Endothelial cell of umbilical vein (primary cell): ENCODE results near the gene E2F4. TPM values are rescaled to one million over a fixed set of nuclear protein-coding genes. Genes with fewer than 3 reads are reported as not detected.

Experiments
- BruUV-seq: library from RNA; stranded (reverse); fragments of 400-500 nt; replicated peaks from 2 replicates; lab custom pipeline; 2021; lab: Mats Ljungman, UMichigan
- CTCF ChIA-PET: fragments of 300-600, 350-600 bp; sonication (Branson Sonifier 250); formaldehyde crosslinking; loops from one replicate; lab custom pipeline; 2021; ENCODE audit warnings: antibody characterized with exemption, inconsistent platforms; lab: Charles Lee
- POLR2A ChIA-PET: fragments of 300-600, 350-600 bp; sonication (Branson Sonifier 250); formaldehyde crosslinking; loops from one replicate; lab custom pipeline; 2021; ENCODE audit warnings: antibody characterized with exemption, inconsistent platforms; lab: Charles Lee
- DNase-seq: peaks from one replicate; pipeline ENCODE4 v3.0.0-alpha.2; 2011; ENCODE audit warnings: low read depth, low spot score
- FAIRE-seq: peaks from 2 replicates; lab custom pipeline; 2011; peaks lifted over from hg19 to GRCh38; lab: Jason Lieb, UNC
- H2AFZ ChIP-seq: 2 replicates; pipeline ENCODE4 v1.6.0; 2012; ENCODE audit warnings: low read depth, low read length, control low read depth, inconsistent platforms
- H3K27ac ChIP-seq: 2 replicates; pipeline ENCODE4 v1.5.1; 2011; ENCODE audit warnings: low read depth, mild to moderate bottlenecking, control low read depth, low read length, moderate library complexity; ENCODE audit not compliant: insufficient read depth
- H3K27me3 ChIP-seq, 2 experiments: 2 replicates each; pipeline versions ENCODE4 v1.6.0 to v1.6.1; 2011; ENCODE audit warnings: low read length in 2 of 2, mixed read lengths in 1 of 2; ENCODE audit not compliant: control insufficient read depth in 2 of 2, insufficient read depth in 2 of 2
- H3K36me3 ChIP-seq, 2 experiments: 2 replicates in 1 of 2; 3 replicates in 1 of 2; pipeline ENCODE4 v1.5.1; 2011; ENCODE audit warnings: low read length in 2 of 2, mild to moderate bottlenecking in 1 of 2, moderate library complexity in 1 of 2; ENCODE audit not compliant: control insufficient read depth in 2 of 2, insufficient read depth in 2 of 2; ENCODE audit errors: extremely low read depth in 1 of 2
- H3K4me1 ChIP-seq: 3 replicates; pipeline ENCODE4 v1.5.1; 2011; ENCODE audit warnings: mild to moderate bottlenecking, low read length; ENCODE audit not compliant: control insufficient read depth, insufficient read depth; ENCODE audit errors: extremely low read depth
- H3K4me2 ChIP-seq: 2 replicates; pipeline ENCODE4 v1.6.1; 2011; ENCODE audit warnings: low read length, control low read depth, mixed read lengths; ENCODE audit not compliant: insufficient read depth
- H3K4me3 ChIP-seq, 3 experiments: fragments of 200-600 bp in 1 of 3; sonication (generic), shearing (Covaris generic) in 1 of 3; replicated peaks in 1 of 3; 2 replicates each; pipeline ENCODE4 v1.5.1; 2011 to 2016; ENCODE audit warnings: control low read depth in 3 of 3, low read length in 3 of 3, mild to moderate bottlenecking in 2 of 3, inconsistent platforms in 1 of 3, low read depth in 1 of 3, moderate library complexity in 1 of 3; ENCODE audit not compliant: insufficient read depth in 1 of 3
- H3K79me2 ChIP-seq: 2 replicates; pipeline ENCODE4 v1.6.0; 2012; ENCODE audit warnings: low read length, inconsistent platforms; ENCODE audit not compliant: control insufficient read depth, insufficient read depth
- H3K9ac ChIP-seq: replicated peaks from 2 replicates; pipeline ENCODE3; 2011; ENCODE audit warnings: low read length, control low read depth; ENCODE audit not compliant: insufficient read depth; ENCODE audit errors: extremely low read depth
- H3K9me1 ChIP-seq: replicated peaks from 3 replicates; pipeline ENCODE4 v1.6.0; 2011; ENCODE audit warnings: mild to moderate bottlenecking, low read length; ENCODE audit not compliant: control insufficient read depth, insufficient read depth; ENCODE audit errors: extremely low read depth
- H3K9me3 ChIP-seq: replicated peaks from 2 replicates; pipeline ENCODE4 v1.5.1; 2012; ENCODE audit warnings: low read length, inconsistent platforms; ENCODE audit not compliant: control insufficient read depth, insufficient read depth
- H4K20me1 ChIP-seq: replicated peaks from 2 replicates; pipeline ENCODE3; 2011; ENCODE audit warnings: mild to moderate bottlenecking, low read length; ENCODE audit not compliant: control insufficient read depth, insufficient read depth; ENCODE audit errors: extremely low read depth
- CTCF ChIP-seq, 2 donors: IDR thresholded peaks; 1 replicate in 1 of 2; 2 replicates in 1 of 2; pipeline ENCODE4 v1.5.1; 2011; ENCODE audit warnings: low read length in 2 of 2, mild to moderate bottlenecking in 2 of 2, moderate library complexity in 2 of 2, control low read depth in 1 of 2, inconsistent platforms in 1 of 2, low read depth in 1 of 2; ENCODE audit not compliant: insufficient read depth in 1 of 2; ENCODE audit errors: extremely low read depth in 1 of 2
- EZH2 ChIP-seq: IDR thresholded peaks from 2 replicates; pipeline ENCODE4 v1.6.1; 2012; ENCODE audit warnings: borderline replicate concordance, low read depth, mild to moderate bottlenecking, moderate library complexity, low read length, inconsistent platforms; ENCODE audit not compliant: severe bottlenecking
- FOS ChIP-seq: IDR thresholded peaks from 2 replicates; pipeline ENCODE4 v1.6.1; 2011; ENCODE audit warnings: mild to moderate bottlenecking, low read length, moderate library complexity, borderline replicate concordance; ENCODE audit not compliant: insufficient read depth
- GATA2 ChIP-seq: IDR thresholded peaks from 2 replicates; pipeline ENCODE4 v1.7.0; 2011; ENCODE audit warnings: low read depth, mild to moderate bottlenecking, moderate library complexity, mixed read lengths, low read length; ENCODE audit not compliant: insufficient read length, insufficient read depth
- JUN ChIP-seq: IDR thresholded peaks from 2 replicates; pipeline ENCODE4 v1.6.1; 2011; ENCODE audit warnings: borderline replicate concordance, low read depth; ENCODE audit not compliant: insufficient read length, insufficient read depth
- MAX ChIP-seq: IDR thresholded peaks from 2 replicates; pipeline ENCODE4 v1.6.1; 2011; ENCODE audit not compliant: insufficient read depth, insufficient read length
- MYC ChIP-seq: IDR thresholded peaks from one replicate; pipeline ENCODE4 v1.6.1; 2011; ENCODE audit warnings: mild to moderate bottlenecking, low read depth, low read length
- POLR2A ChIP-seq: IDR thresholded peaks from 2 replicates; pipeline ENCODE4 v1.6.1; 2012; ENCODE audit warnings: low read depth, mild to moderate bottlenecking, control low read depth, low read length
- POLR2AphosphoS5 ChIP-seq: IDR thresholded peaks from 2 replicates; pipeline ENCODE4 v1.6.1; 2012; ENCODE audit warnings: low read depth, mild to moderate bottlenecking, control low read depth, low read length, moderate library complexity; ENCODE audit not compliant: insufficient read depth
- dilution Hi-C: fragments of 300-500 bp; cut with MboI; formaldehyde crosslinking; loops from one replicate; pipeline ENCODE4 v1.15.0; 2019; ENCODE audit warnings: low sequenced_read_pairs; ENCODE audit not compliant: extremely low pct_ligation_motif_present
- intact Hi-C: fragments of 100-400 bp; cut with micrococcal nuclease; formaldehyde crosslinking; loops from one replicate; pipeline ENCODE4 v1.10.0; 2022
- polyA plus RNA-seq, 4 experiments: library from polyadenylated mRNA; depleted of rRNA in 3 of 4; stranded (reverse) in 3 of 4; unstranded in 1 of 4; fragments of >200 nt; gene quantifications; 2 replicates each; pipeline versions ENCODE4 v1.2.1 to v1.2.3, GENCODE V29; 2011 to 2012; ENCODE audit warnings: missing spikeins in 1 of 4
- total RNA-seq: library from RNA; stranded (reverse); gene quantifications from 2 replicates; pipeline ENCODE4 v1.2.3, GENCODE V29; 2021

The E2F4 gene
- total and polyA plus RNA-seq, 2 donors (not counting 3 experiments of a cell fraction or from before 2014, with no cell fraction given): 112 to 168 TPM

- TF ChIP-seq MYC (no peak), JUN (no peak), MAX (no peak), POLR2A (no peak), GATA2 (peak; percentile 61)
- no peaks in the 10 kb centered on the region for H3K9me1 ChIP-seq
- CTCF ChIA-PET: interaction anchor here (1.1 to 1.4 kb wide), 3 partner anchors 20 to 26 kb away, joined by 3 read pairs; no protein-coding TSS in a partner anchor
- FAIRE-seq (peak; percentile 64), DNase-seq (no peak)
- H3K4me2 ChIP-seq: no peak overlapping the region
- peaks cover 11% of the 10 kb centered on the region for H3K79me2 ChIP-seq
- H2AFZ ChIP-seq: no peak overlapping the region
- peaks cover 18% of the 10 kb centered on the region for H3K4me1 ChIP-seq
- H3K27me3 ChIP-seq: no peaks in the 10 kb centered on the region
- POLR2A ChIA-PET: no interaction called here
- no peak overlapping the region for H3K4me3 ChIP-seq
- intact Hi-C loops: no loop called here
- H3K9ac ChIP-seq: no peak overlapping the region
- H3K27ac ChIP-seq: no peak overlapping the region
- H3K36me3 ChIP-seq: peaks cover 0 to 9% of the 10 kb centered on the region in 2 experiments
- dilution Hi-C loops: no loop called here
- BruUV-seq: no TSS peak
- no peaks in the 10 kb centered on the region for H4K20me1 ChIP-seq
- H3K9me3 ChIP-seq: no peaks in the 10 kb centered on the region
Measured at GRCh38 chr16:67223992-67224391, 32.0 kb downstream of the E2F4 start.

GRCh38 chr16:67226295-67226803, 34.4 kb downstream of the E2F4 start:
- no peaks in the 10 kb centered on the region for H3K9me3 ChIP-seq
- no peaks in the 10 kb centered on the region for H3K27me3 ChIP-seq
- peaks cover 10 to 32% of the 10 kb centered on the region in 2 experiments for H3K36me3 ChIP-seq
- H4K20me1 ChIP-seq: no peaks in the 10 kb centered on the region
- no peak overlapping the region for H3K27ac ChIP-seq
- H3K4me1 ChIP-seq: peaks cover 18% of the 10 kb centered on the region
- intact Hi-C loops: loop anchor here (1.0 to 5.0 kb wide), 2 partner anchors 20 to 34 kb away; partner anchors contain the start of genes E2F4 and EXOC3L1
- H3K4me3 ChIP-seq: peak overlapping the region in 2 of 3 experiments; percentile 78 to 86
- POLR2A ChIA-PET: interaction anchor here (1.3 to 1.8 kb wide), 4 partner anchors 9 to 51 kb away, joined by 3 to 10 read pairs (median 8); partner anchors contain the start of gene FHOD1
- TF ChIP-seq MYC (no peak), JUN (no peak), FOS (no peak), MAX (no peak), GATA2 (no peak), POLR2AphosphoS5 (no peak), CTCF (IDR thresholded peaks at IDR 0.05; ENCODE audit: extremely low read depth in 1 of 2, insufficient read depth in 1 of 2, low read depth in 1 of 2, low read length in 2 of 2) (no peak), POLR2A (no peak), EZH2 (no peak)
- FAIRE-seq: no peak
- H3K9me1 ChIP-seq: no peaks in the 10 kb centered on the region
- H3K9ac ChIP-seq: peak overlapping the region; percentile 40
- BruUV-seq: TSS peak; percentile 58
- H3K4me2 ChIP-seq: peak overlapping the region; percentile 42
- CTCF ChIA-PET: interaction anchor here (0.9 to 2.6 kb wide), 8 partner anchors 10 to 209 kb away, joined by 3 to 15 read pairs (median 5); partner anchors contain the start of gene FHOD1
- dilution Hi-C loops: no loop called here
- no peak for DNase-seq
- peak overlapping the region; percentile 12 for H2AFZ ChIP-seq
- H3K79me2 ChIP-seq: peaks cover 11% of the 10 kb centered on the region
